GM18505 (cell line): ENCODE data around the gene RETREG2.

Source experiments
- ATAC-seq: cut with Tn5 transposase; IDR thresholded peaks from one replicate; pipeline ENCODE4 v1.9.1; 2021; ENCODE audit not compliant: unreplicated experiment
- POLR2A ChIP-seq: IDR thresholded peaks from 4 replicates; pipeline ENCODE4 v1.6.1; 2011; ENCODE audit warnings: borderline replicate concordance; ENCODE audit not compliant: insufficient read depth, insufficient read length; ENCODE audit errors: extremely low read depth

Gene RETREG2

GRCh38 chr2:219218732-219219701, 40.9 kb downstream of the RETREG2 start, which contains the start of gene ABCB6:
TSS of gene ABCB6 (minus strand) at chr2:219218958. CDS start at chr2:219218673, 285 bp downstream.
- TF ChIP-seq POLR2A: peak; percentile 72
- peak; percentile 84 for ATAC-seq

GRCh38 chr2:219219784-219220532, 41.9 kb downstream of the RETREG2 start:
- ATAC-seq: no peak
- no peak for TF ChIP-seq POLR2A

GRCh38 chr2:219220652-219221402, 42.8 kb downstream of the RETREG2 start:
- no peak for ATAC-seq
- no peak for TF ChIP-seq POLR2A

DNA sequence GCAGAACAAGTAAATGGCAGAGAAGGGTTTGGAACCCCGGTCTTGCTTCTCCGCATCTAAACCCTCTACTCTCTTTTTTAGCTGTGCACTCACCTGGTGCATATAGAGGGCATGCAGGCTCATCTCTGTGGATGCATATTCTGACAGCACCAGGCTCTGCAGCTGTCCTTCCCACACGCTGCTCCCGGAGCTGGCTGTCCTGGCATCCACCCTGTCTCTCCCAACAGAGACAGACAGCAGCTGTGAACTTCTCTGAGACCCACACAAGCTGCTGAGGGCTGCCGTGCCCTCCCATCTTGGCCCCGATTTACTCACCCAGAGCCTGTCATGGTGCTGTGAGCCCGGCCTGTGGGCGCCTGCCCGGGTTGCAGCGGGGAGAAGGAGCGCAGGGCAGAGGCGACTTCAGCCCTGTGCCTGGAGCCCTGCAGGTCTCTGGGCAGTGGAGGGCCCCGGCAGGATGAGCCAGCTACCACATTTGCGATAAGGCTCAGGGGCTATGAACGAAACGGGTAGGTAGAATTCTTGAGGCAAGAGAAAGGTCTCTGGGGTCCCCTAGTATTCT, 44.0 kb downstream of the RETREG2 start:
- no peak for ATAC-seq

GRCh38 chr2:219223831-219224610, 45.9 kb downstream of the RETREG2 start:
- ATAC-seq: no peak
- TF ChIP-seq POLR2A: no peak

More for the DNA sequence above, 44.0 kb downstream of the RETREG2 start:
- TF ChIP-seq POLR2A: no peak

DNA sequence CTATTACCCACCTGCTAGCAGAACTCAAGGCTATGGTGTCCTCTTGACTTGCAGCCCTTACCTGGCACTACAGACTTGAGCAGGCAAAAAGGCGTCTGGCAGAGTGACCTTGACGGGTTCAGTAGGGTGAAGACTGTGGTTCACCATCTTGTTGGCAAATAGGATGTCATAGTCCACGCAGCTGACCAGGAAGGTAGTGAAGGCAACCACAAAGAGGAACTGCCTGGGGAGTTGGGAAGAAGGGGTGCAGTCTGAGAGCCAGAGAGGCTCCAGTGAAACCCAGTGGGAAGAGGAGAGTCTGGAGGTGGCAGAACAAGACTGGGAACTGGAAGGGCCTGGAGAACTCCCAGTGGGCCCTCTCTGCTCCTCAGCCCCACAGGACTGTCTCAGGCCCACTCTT, 47.3 kb downstream of the RETREG2 start:
- no peak for TF ChIP-seq POLR2A
- no peak for ATAC-seq

DNA sequence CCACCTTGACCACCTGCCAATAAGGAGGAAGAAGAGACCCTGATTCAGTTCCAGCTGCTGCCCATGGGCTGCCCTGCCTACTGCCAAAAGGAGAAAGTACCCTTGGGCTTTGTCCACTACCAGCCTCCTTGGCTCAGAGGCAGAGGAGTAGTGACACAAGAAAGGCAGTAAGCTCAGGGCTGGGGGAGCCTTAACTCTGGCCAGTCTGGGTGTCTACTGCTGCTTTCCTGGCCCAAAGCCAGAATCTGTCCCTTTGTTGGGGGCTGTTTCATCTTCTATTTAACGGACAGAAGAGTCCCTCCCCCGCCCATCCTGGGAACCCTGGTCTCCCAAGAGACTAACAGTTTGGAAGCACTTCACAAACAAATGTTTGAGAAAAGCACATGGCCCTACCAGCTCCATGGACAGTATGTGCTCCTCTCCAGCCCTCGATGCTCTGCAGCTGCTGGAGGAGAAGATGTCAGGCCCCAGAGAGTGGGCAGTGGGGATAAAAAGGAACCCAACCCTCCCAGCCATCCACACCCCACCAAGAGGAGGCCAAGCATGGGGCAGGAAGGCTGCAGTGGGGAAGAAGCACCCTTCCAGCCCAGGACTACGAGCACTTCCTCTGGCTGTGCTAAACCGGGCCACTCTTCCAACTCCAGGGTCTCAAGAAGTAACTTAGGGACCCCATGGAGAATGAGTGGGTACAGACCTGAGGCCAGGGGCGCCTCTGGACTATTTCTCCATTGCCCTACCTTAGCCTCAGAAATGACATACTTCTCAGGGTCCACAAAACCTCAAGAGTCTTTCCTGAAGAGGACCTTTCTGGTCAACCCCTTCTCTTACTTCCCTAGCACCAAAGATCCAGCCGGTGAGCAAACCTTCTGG, 50.2 kb downstream of the RETREG2 start:
- no peak for TF ChIP-seq POLR2A
- no peak for ATAC-seq

DNA sequence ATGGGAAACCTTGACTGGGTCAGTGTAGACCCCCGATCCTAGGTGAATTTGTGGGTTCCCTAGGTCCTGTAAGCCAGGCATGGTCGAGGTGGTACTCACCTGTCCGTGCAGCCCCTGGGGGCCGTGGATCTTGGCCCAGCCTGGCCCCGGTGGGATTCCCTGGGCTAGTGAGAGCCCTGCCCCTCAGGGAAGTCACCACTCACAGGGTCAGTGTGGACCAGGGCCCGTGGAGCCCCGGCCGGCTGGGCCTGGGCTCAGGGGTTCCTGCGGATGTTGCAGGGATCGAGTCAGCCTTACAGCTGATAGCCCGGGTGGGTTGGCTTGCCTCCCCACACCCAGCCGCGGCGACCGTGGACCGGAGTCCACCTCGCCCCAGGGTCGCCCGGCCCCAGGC, 50.8 kb downstream of the RETREG2 start:
- ATAC-seq: no peak
- no peak for TF ChIP-seq POLR2A

GRCh38 chr2:219229305-219230058, 51.4 kb downstream of the RETREG2 start, which contains the start of the genes ANKZF1 and ATG9A:
TSS of gene ANKZF1 (plus strand) at chr2:219229806. CDS start at chr2:219230258, 452 bp downstream.
TSS of gene ATG9A (minus strand) at chr2:219229636. CDS start at chr2:219228024, 1,612 bp downstream.
- peak; percentile 96 for ATAC-seq
- peak; percentile 84 for TF ChIP-seq POLR2A

- no peak for TF ChIP-seq POLR2A
- peak; percentile 8 for ATAC-seq
Measured at GRCh38 chr2:219230059-219230540, 52.0 kb downstream of the RETREG2 start.
